ENCODE results near the gene TRAPPC10. TPM values are rescaled to one million over a fixed set of nuclear protein-coding genes. Genes with fewer than 3 reads are reported as not detected.

The TRAPPC10 gene
- total RNA-seq (132 TPM), polyA plus RNA-seq (10 to 100 TPM; 13.5 to 18.7 (median 17.1) TPM)

- peak within 1 kb of the TSS; percentile 80 for H3K4me3 ChIP-seq (ENCODE audit: low read depth, low read length)
- Mint-ChIP-seq H3K4me3 (peak within 1 kb of the TSS; percentile 90 to 97 (median 92)), H3K4me1 (peaks cover 23 to 48% (median 39%) of the 10 kb centered on the region in 4 donors), H3K27ac (peak within 1 kb of the TSS; percentile 92 to 94 (median 94)), H3K27me3 (no peaks in the 10 kb centered on the region), H3K36me3 (peaks cover 3% of the 10 kb centered on the region), H3K9me3 (no peaks in the 10 kb centered on the region)
- no peaks in the 10 kb centered on the region for H3K36me3 ChIP-seq (ENCODE audit: control insufficient read depth, insufficient read depth, low read length)
- peak within 1 kb of the TSS; percentile 90 for H3K27ac ChIP-seq (ENCODE audit: insufficient read depth, low read length, poor library complexity, severe bottlenecking)
- DNase-seq, result peak; percentile 77 to 90 (median 77)
- H3K9me3 ChIP-seq (ENCODE audit: control insufficient read depth in 2 of 2, low read length in 2 of 2), result no peaks in the 10 kb centered on the region
- no peaks in the 10 kb centered on the region for H3K27me3 ChIP-seq (ENCODE audit: control insufficient read depth, insufficient read depth, low read length)
- ATAC-seq (ENCODE audit: low read depth in 2 of 2), result peak; percentile 71 to 73
- peaks cover 50% of the 10 kb centered on the region for H3K4me1 ChIP-seq (ENCODE audit: control insufficient read depth, insufficient read depth, low read length, poor library complexity, severe bottlenecking)
These were observed at the start of gene TRAPPC10 for GRCh38 chr21:44011579-44012473. TRAPPC10 (plus strand) TSS chr21:44012309; CDS start chr21:44012494, 185 bp downstream.

- H3K36me3 ChIP-seq (ENCODE audit: control insufficient read depth, insufficient read depth, low read length), result peaks cover 40% of the 10 kb centered on the region
- no peak overlapping the region for H3K4me3 Mint-ChIP-seq
These were observed 46.1 kb upstream of the TRAPPC10 start for GRCh38 chr21:43965911-43966585.

GRCh38 chr21:43966946-43967512 is 45.1 kb upstream of the TRAPPC10 start:
- Mint-ChIP-seq H3K9me3 (no peaks in the 10 kb centered on the region), H3K4me3 (no peak overlapping the region), H3K27me3 (no peaks in the 10 kb centered on the region), H3K4me1 (peaks cover 0 to 6% (median 4%) of the 10 kb centered on the region in 4 donors), H3K36me3 (peaks cover 20% of the 10 kb centered on the region), H3K27ac (no peak overlapping the region)
- peaks cover 42% of the 10 kb centered on the region for H3K36me3 ChIP-seq (ENCODE audit: control insufficient read depth, insufficient read depth, low read length)
- no peak overlapping the region for H3K27ac ChIP-seq (ENCODE audit: insufficient read depth, low read length, poor library complexity, severe bottlenecking)
- no peaks in the 10 kb centered on the region for H3K9me3 ChIP-seq (ENCODE audit: control insufficient read depth in 2 of 2, low read length in 2 of 2)
- no peaks in the 10 kb centered on the region for H3K4me1 ChIP-seq (ENCODE audit: control insufficient read depth, insufficient read depth, low read length, poor library complexity, severe bottlenecking)
- DNase-seq (no peak), ATAC-seq (ENCODE audit: low read depth in 2 of 2) (no peak)
- H3K27me3 ChIP-seq (ENCODE audit: control insufficient read depth, insufficient read depth, low read length), result no peaks in the 10 kb centered on the region
- H3K4me3 ChIP-seq (ENCODE audit: low read depth, low read length), result no peak overlapping the region

More at GRCh38 chr21:43965911-43966585, 46.1 kb upstream of the TRAPPC10 start:
- Mint-ChIP-seq H3K4me1 (peaks cover 3 to 9% (median 6%) of the 10 kb centered on the region in 4 donors), H3K27ac (no peak overlapping the region), H3K9me3 (no peaks in the 10 kb centered on the region), H3K27me3 (no peaks in the 10 kb centered on the region), H3K36me3 (peaks cover 15% of the 10 kb centered on the region)
- DNase-seq, result no peak
- Histone ChIP-seq H3K27me3 (ENCODE audit: control insufficient read depth, insufficient read depth, low read length) (no peaks in the 10 kb centered on the region), H3K4me3 (ENCODE audit: low read depth, low read length) (no peak overlapping the region), H3K27ac (ENCODE audit: insufficient read depth, low read length, poor library complexity, severe bottlenecking) (no peak overlapping the region), H3K9me3 (ENCODE audit: control insufficient read depth in 2 of 2, low read length in 2 of 2) (no peaks in the 10 kb centered on the region), H3K4me1 (ENCODE audit: control insufficient read depth, insufficient read depth, low read length, poor library complexity, severe bottlenecking) (no peaks in the 10 kb centered on the region)
- ATAC-seq (ENCODE audit: low read depth in 2 of 2), result no peak

- Histone ChIP-seq H3K36me3 (ENCODE audit: control insufficient read depth, insufficient read depth, low read length) (peaks cover 41% of the 10 kb centered on the region), H3K4me3 (ENCODE audit: low read depth, low read length) (no peak overlapping the region), H3K9me3 (ENCODE audit: control insufficient read depth in 2 of 2, low read length in 2 of 2) (no peaks in the 10 kb centered on the region), H3K4me1 (ENCODE audit: control insufficient read depth, insufficient read depth, low read length, poor library complexity, severe bottlenecking) (no peaks in the 10 kb centered on the region), H3K27ac (ENCODE audit: insufficient read depth, low read length, poor library complexity, severe bottlenecking) (no peak overlapping the region), H3K27me3 (ENCODE audit: control insufficient read depth, insufficient read depth, low read length) (no peaks in the 10 kb centered on the region)
- Mint-ChIP-seq H3K4me1 (peaks cover 0 to 6% (median 3%) of the 10 kb centered on the region in 4 donors), H3K27ac (no peak overlapping the region), H3K4me3 (no peak overlapping the region), H3K36me3 (peaks cover 21% of the 10 kb centered on the region), H3K9me3 (no peaks in the 10 kb centered on the region), H3K27me3 (no peaks in the 10 kb centered on the region)
- ATAC-seq (ENCODE audit: low read depth in 2 of 2), result no peak
- no peak for DNase-seq
These were observed 44.1 kb upstream of the TRAPPC10 start for GRCh38 chr21:43967981-43968380.

GRCh38 chr21:43968410-43969114 is 43.5 kb upstream of the TRAPPC10 start:
- Mint-ChIP-seq H3K9me3 (no peaks in the 10 kb centered on the region), H3K27me3 (no peaks in the 10 kb centered on the region), H3K4me3 (no peak overlapping the region), H3K27ac (no peak overlapping the region), H3K4me1 (peaks cover 0 to 6% (median 2%) of the 10 kb centered on the region in 4 donors), H3K36me3 (peaks cover 18% of the 10 kb centered on the region)
- Histone ChIP-seq H3K27me3 (ENCODE audit: control insufficient read depth, insufficient read depth, low read length) (no peaks in the 10 kb centered on the region), H3K4me1 (ENCODE audit: control insufficient read depth, insufficient read depth, low read length, poor library complexity, severe bottlenecking) (no peaks in the 10 kb centered on the region), H3K9me3 (ENCODE audit: control insufficient read depth in 2 of 2, low read length in 2 of 2) (no peaks in the 10 kb centered on the region), H3K4me3 (ENCODE audit: low read depth, low read length) (no peak overlapping the region), H3K36me3 (ENCODE audit: control insufficient read depth, insufficient read depth, low read length) (peaks cover 41% of the 10 kb centered on the region), H3K27ac (ENCODE audit: insufficient read depth, low read length, poor library complexity, severe bottlenecking) (no peak overlapping the region)
- no peak for DNase-seq
- no peak for ATAC-seq (ENCODE audit: low read depth in 2 of 2)

- no peak overlapping the region for H3K4me3 Mint-ChIP-seq
- peaks cover 0 to 6% (median 3%) of the 10 kb centered on the region in 4 donors for H3K4me1 Mint-ChIP-seq
- no peaks in the 10 kb centered on the region for H3K27me3 ChIP-seq (ENCODE audit: control insufficient read depth, insufficient read depth, low read length)
- ATAC-seq (ENCODE audit: low read depth in 2 of 2), result no peak
- H3K36me3 ChIP-seq (ENCODE audit: control insufficient read depth, insufficient read depth, low read length), result peaks cover 41% of the 10 kb centered on the region
- no peak overlapping the region for H3K27ac Mint-ChIP-seq
- peaks cover 16% of the 10 kb centered on the region for H3K36me3 Mint-ChIP-seq
- no peak overlapping the region for H3K4me3 ChIP-seq (ENCODE audit: low read depth, low read length)
- no peaks in the 10 kb centered on the region for H3K4me1 ChIP-seq (ENCODE audit: control insufficient read depth, insufficient read depth, low read length, poor library complexity, severe bottlenecking)
- no peaks in the 10 kb centered on the region for H3K9me3 ChIP-seq (ENCODE audit: control insufficient read depth in 2 of 2, low read length in 2 of 2)
- no peak overlapping the region for H3K27ac ChIP-seq (ENCODE audit: insufficient read depth, low read length, poor library complexity, severe bottlenecking)
- H3K27me3 Mint-ChIP-seq, result no peaks in the 10 kb centered on the region
- no peak for DNase-seq
- H3K9me3 Mint-ChIP-seq, result no peaks in the 10 kb centered on the region
These were observed 43.0 kb upstream of the TRAPPC10 start for GRCh38 chr21:43969115-43969444.

GRCh38 chr21:43970551-43970950 is 41.6 kb upstream of the TRAPPC10 start:
- Mint-ChIP-seq H3K4me3 (no peak overlapping the region), H3K36me3 (peaks cover 16% of the 10 kb centered on the region), H3K9me3 (no peaks in the 10 kb centered on the region), H3K27me3 (no peaks in the 10 kb centered on the region), H3K27ac (no peak overlapping the region), H3K4me1 (peaks cover 5 to 12% (median 8%) of the 10 kb centered on the region in 4 donors)
- Histone ChIP-seq H3K4me1 (ENCODE audit: control insufficient read depth, insufficient read depth, low read length, poor library complexity, severe bottlenecking) (no peaks in the 10 kb centered on the region), H3K36me3 (ENCODE audit: control insufficient read depth, insufficient read depth, low read length) (peaks cover 37% of the 10 kb centered on the region), H3K9me3 (ENCODE audit: control insufficient read depth in 2 of 2, low read length in 2 of 2) (no peaks in the 10 kb centered on the region), H3K27ac (ENCODE audit: insufficient read depth, low read length, poor library complexity, severe bottlenecking) (no peak overlapping the region), H3K4me3 (ENCODE audit: low read depth, low read length) (no peak overlapping the region), H3K27me3 (ENCODE audit: control insufficient read depth, insufficient read depth, low read length) (no peaks in the 10 kb centered on the region)
- no peak for ATAC-seq (ENCODE audit: low read depth in 2 of 2)
- DNase-seq, result no peak
